ENCODE measurements around the gene KDM4B. TPM values are rescaled to one million over a fixed set of nuclear protein-coding genes. Genes with fewer than 3 reads are reported as not detected.
"Not testable (repeated sequence)": the region's sequence is repeated elsewhere in the genome, so short reads cannot be mapped to it uniquely, and the experiment has no call there.

The KDM4B gene
- total and polyA plus RNA-seq, 4 experiments from 2014 or later, result 3.2 to 50.4 (median 29.9) TPM

DNA sequence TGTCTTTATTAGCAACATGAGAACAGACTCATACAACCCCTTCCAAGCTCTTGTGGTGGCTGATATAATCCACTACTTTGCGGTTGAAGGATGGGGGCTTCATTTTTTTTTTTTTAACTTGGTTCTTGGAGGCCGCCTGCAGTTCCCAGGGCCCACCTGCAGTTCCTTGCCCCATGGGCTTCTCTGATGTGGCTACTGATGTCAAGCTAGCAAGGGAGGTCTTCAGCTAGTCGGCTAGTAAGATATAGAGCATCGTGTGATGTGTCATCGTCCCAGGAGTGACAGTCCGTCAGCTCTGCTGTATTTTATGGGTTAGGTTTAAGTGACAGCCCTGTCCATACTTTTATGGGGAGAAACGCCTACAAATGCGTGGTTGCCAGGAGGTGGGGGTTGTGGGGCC lies 33.5 kb upstream of the KDM4B start:
- H3K27ac Mint-ChIP-seq, result no peak overlapping the region
- no peaks in the 10 kb centered on the region for H3K36me3 Mint-ChIP-seq
- CTCF ChIA-PET (ENCODE audit: partially characterized antibody), result no interaction called here
- Histone ChIP-seq H3K27me3 (ENCODE audit: insufficient read depth, low read length) (no peaks in the 10 kb centered on the region), H3K9me3 (ENCODE audit: control insufficient read depth in 1 of 2, low read length in 2 of 2) (no peaks in the 10 kb centered on the region), H3K36me3 (ENCODE audit: insufficient read depth, low read length) (no peaks in the 10 kb centered on the region), H3K4me3 (ENCODE audit: low read length in 2 of 2) (no peak overlapping the region), H3K27ac (ENCODE audit: low read depth, low read length) (no peak overlapping the region), H3K4me1 (ENCODE audit: insufficient read depth, low read length) (no peaks in the 10 kb centered on the region)
- H3K4me3 Mint-ChIP-seq, result no peak overlapping the region
- POLR2A ChIA-PET (ENCODE audit: partially characterized antibody), result interaction anchor here (1.9 kb wide), 1 partner anchor 20 kb away, joined by 5 read pairs; no protein-coding TSS in a partner anchor
- intact Hi-C loops (cut with micrococcal nuclease), result no loop called here
- no peaks in the 10 kb centered on the region for H3K9me3 Mint-ChIP-seq
- no peaks in the 10 kb centered on the region for H3K4me1 Mint-ChIP-seq
- no peak for DNase-seq
- H3K27me3 Mint-ChIP-seq, result no peaks in the 10 kb centered on the region

DNA sequence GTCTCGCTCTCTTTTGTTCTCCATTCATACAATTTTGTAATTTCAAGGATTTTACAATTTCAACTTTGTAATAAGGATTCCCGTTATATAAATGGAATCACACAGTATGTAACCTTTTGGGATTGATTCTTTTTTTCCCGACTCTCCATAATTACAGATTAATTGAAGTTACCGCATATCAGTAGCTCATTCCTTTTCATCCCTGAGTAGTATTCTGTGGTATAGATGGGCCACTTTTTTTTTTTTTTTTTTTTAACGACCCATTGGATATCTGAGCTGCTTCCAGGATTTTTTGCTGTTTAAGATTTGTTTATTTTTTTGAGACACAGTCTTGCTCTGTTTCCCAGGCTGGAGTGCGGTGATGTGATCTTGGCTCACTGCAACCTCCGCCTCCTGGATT lies 31.9 kb upstream of the KDM4B start:
- Histone ChIP-seq H3K4me3 (ENCODE audit: low read length in 2 of 2) (no peak overlapping the region), H3K4me1 (ENCODE audit: insufficient read depth, low read length) (no peaks in the 10 kb centered on the region), H3K36me3 (ENCODE audit: insufficient read depth, low read length) (no peaks in the 10 kb centered on the region), H3K9me3 (ENCODE audit: control insufficient read depth in 1 of 2, low read length in 2 of 2) (no peaks in the 10 kb centered on the region), H3K27me3 (ENCODE audit: insufficient read depth, low read length) (no peaks in the 10 kb centered on the region), H3K27ac (ENCODE audit: low read depth, low read length) (no peak overlapping the region)
- no peaks in the 10 kb centered on the region for H3K36me3 Mint-ChIP-seq
- intact Hi-C loops (cut with micrococcal nuclease), result no loop called here
- H3K27me3 Mint-ChIP-seq, result no peaks in the 10 kb centered on the region
- ChIA-PET POLR2A (ENCODE audit: partially characterized antibody) (interaction anchor here (1.0 kb wide), 1 partner anchor 8 kb away, joined by 4 read pairs; no protein-coding TSS in a partner anchor), CTCF (ENCODE audit: partially characterized antibody) (interaction anchor here (0.6 to 1.1 kb wide), 2 partner anchors 67 to 86 kb away, joined by 3 read pairs; no protein-coding TSS in a partner anchor)
- H3K27ac Mint-ChIP-seq, result peak overlapping the region in 1 of 7 donors; percentile 4
- H3K9me3 Mint-ChIP-seq, result no peaks in the 10 kb centered on the region
- H3K4me1 Mint-ChIP-seq, result no peaks in the 10 kb centered on the region
- no peak overlapping the region for H3K4me3 Mint-ChIP-seq
- DNase-seq, result no peak

DNA sequence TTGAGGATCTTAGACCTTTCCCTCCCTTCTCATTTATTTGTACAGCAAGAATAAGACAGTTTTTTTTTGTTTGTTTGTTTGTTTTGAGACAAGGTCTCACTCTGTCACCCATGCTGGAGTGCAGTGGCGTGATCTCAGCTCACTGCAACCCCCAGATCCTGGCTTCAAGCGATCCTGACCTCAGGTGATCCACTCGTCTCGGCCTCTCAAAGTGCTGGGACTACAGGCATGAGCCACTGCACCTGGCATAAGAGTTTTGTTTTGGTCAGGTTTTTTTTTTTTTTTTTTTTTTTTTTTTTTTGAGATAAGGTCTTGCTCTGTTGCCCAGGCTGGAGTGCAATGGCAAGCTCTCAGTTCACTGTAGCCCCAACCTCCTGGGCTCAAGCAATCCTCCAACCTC lies 30.5 kb upstream of the KDM4B start:
- DNase-seq; H3K27ac ChIP-seq (ENCODE audit: low read depth, low read length); H3K4me3 Mint-ChIP-seq; H3K27me3 Mint-ChIP-seq; intact Hi-C loops (cut with micrococcal nuclease); H3K27me3 ChIP-seq (ENCODE audit: insufficient read depth, low read length); H3K9me3 Mint-ChIP-seq; H3K4me1 Mint-ChIP-seq; CTCF ChIA-PET (ENCODE audit: partially characterized antibody); H3K4me3 ChIP-seq (ENCODE audit: low read length in 2 of 2); H3K4me1 ChIP-seq (ENCODE audit: insufficient read depth, low read length); H3K9me3 ChIP-seq (ENCODE audit: control insufficient read depth in 1 of 2, low read length in 2 of 2); H3K36me3 ChIP-seq (ENCODE audit: insufficient read depth, low read length); H3K36me3 Mint-ChIP-seq: not testable (repeated sequence)
- POLR2A ChIA-PET (ENCODE audit: partially characterized antibody), result interaction anchor here (0.6 kb wide), 2 partner anchors 32 to 206 kb away, joined by 3 read pairs; no protein-coding TSS in a partner anchor
- H3K27ac Mint-ChIP-seq, result peak overlapping the region in 2 of 7 donors; percentile 6 to 42

DNA sequence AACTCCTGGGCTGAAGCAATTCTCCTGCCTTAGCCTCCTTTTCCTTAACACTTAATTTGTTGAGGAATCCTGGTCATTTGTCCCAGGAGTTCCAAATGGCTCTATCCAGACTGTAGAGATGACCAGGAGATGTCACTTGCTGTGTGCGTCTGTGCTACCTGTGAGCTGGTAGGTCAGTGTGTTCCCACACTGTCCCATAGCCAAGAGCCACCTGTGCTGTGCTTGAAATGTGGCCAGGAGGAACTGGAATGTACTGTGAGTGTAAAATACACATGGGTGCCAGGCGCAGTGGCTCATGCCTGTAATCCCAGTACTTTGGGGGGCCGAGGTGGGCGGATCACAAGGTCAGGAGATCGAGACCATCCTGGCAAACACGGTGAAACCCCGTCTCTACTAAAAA lies 29.4 kb upstream of the KDM4B start:
- Mint-ChIP-seq H3K36me3 (no peaks in the 10 kb centered on the region), H3K4me1 (no peaks in the 10 kb centered on the region), H3K27ac (peak overlapping the region in 1 of 7 donors; percentile 14), H3K27me3 (no peaks in the 10 kb centered on the region), H3K4me3 (no peak overlapping the region), H3K9me3 (no peaks in the 10 kb centered on the region)
- Histone ChIP-seq H3K27ac (ENCODE audit: low read depth, low read length) (no peak overlapping the region), H3K36me3 (ENCODE audit: insufficient read depth, low read length) (no peaks in the 10 kb centered on the region), H3K4me1 (ENCODE audit: insufficient read depth, low read length) (no peaks in the 10 kb centered on the region), H3K9me3 (ENCODE audit: control insufficient read depth in 1 of 2, low read length in 2 of 2) (no peaks in the 10 kb centered on the region), H3K27me3 (ENCODE audit: insufficient read depth, low read length) (no peaks in the 10 kb centered on the region), H3K4me3 (ENCODE audit: low read length in 2 of 2) (no peak overlapping the region)
- ChIA-PET CTCF (ENCODE audit: partially characterized antibody) (interaction anchor here (0.6 kb wide), 1 partner anchor 86 kb away, joined by 3 read pairs; no protein-coding TSS in a partner anchor), POLR2A (ENCODE audit: partially characterized antibody) (no interaction called here)
- DNase-seq, result no peak
- intact Hi-C loops (cut with micrococcal nuclease), result no loop called here

DNA sequence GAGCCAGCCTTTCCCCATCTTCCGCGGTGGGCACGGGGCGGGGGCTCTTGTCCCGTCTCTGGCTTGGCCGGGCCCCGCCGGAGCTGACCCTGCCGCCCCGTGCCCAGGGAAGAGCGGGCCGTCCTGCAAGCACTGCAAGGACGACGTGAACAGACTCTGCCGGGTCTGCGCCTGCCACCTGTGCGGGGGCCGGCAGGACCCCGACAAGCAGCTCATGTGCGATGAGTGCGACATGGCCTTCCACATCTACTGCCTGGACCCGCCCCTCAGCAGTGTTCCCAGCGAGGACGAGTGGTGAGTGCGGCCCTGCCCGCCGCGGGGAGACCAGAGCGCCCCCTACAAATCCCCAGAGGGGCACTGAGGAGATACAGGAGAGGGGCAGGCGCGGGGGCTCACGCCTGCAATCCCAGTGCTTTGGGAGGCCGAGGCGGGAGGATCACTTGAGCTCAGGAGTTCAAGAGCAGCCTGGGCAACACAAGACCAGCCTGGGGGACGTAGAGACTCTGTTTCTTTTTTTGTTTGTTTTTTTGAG lies 27.2 kb upstream of the KDM4B start:
- H3K27me3 ChIP-seq (ENCODE audit: insufficient read depth, low read length); H3K9me3 ChIP-seq (ENCODE audit: control insufficient read depth in 1 of 2, low read length in 2 of 2); H3K27ac Mint-ChIP-seq; H3K4me1 Mint-ChIP-seq; H3K27me3 Mint-ChIP-seq; H3K27ac ChIP-seq (ENCODE audit: low read depth, low read length); H3K36me3 ChIP-seq (ENCODE audit: insufficient read depth, low read length); DNase-seq; H3K4me1 ChIP-seq (ENCODE audit: insufficient read depth, low read length); H3K4me3 Mint-ChIP-seq; intact Hi-C loops (cut with micrococcal nuclease); H3K36me3 Mint-ChIP-seq; H3K9me3 Mint-ChIP-seq; H3K4me3 ChIP-seq (ENCODE audit: low read length in 2 of 2): not testable (repeated sequence)
- ChIA-PET POLR2A (ENCODE audit: partially characterized antibody) (interaction anchor here (0.6 kb wide), 1 partner anchor 38 kb away, joined by 3 read pairs; no protein-coding TSS in a partner anchor), CTCF (ENCODE audit: partially characterized antibody) (interaction anchor here (1.6 kb wide), 1 partner anchor 30 kb away, joined by 5 read pairs; no protein-coding TSS in a partner anchor)

DNA sequence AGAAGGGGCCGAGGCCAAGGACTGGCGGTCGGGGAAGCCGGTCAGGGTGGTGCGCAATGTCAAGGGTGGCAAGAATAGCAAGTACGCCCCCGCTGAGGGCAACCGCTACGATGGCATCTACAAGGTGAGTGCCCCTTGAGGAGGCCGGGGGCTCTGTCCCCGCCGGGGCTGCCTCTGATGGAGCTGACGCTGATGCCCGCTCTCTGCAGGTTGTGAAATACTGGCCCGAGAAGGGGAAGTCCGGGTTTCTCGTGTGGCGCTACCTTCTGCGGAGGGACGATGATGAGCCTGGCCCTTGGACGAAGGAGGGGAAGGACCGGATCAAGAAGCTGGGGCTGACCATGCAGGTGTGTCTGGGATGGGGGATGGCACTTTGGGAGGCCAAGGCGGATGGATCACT lies 18.3 kb upstream of the KDM4B start:
- H3K9me3 ChIP-seq (ENCODE audit: control insufficient read depth in 1 of 2, low read length in 2 of 2); H3K4me1 Mint-ChIP-seq; H3K36me3 Mint-ChIP-seq; H3K27me3 ChIP-seq (ENCODE audit: insufficient read depth, low read length); H3K4me1 ChIP-seq (ENCODE audit: insufficient read depth, low read length); H3K36me3 ChIP-seq (ENCODE audit: insufficient read depth, low read length); CTCF ChIA-PET (ENCODE audit: partially characterized antibody); DNase-seq; H3K27ac ChIP-seq (ENCODE audit: low read depth, low read length); POLR2A ChIA-PET (ENCODE audit: partially characterized antibody); H3K27ac Mint-ChIP-seq; H3K4me3 Mint-ChIP-seq; H3K9me3 Mint-ChIP-seq; H3K4me3 ChIP-seq (ENCODE audit: low read length in 2 of 2); H3K27me3 Mint-ChIP-seq; intact Hi-C loops (cut with micrococcal nuclease): not testable (repeated sequence)

DNA sequence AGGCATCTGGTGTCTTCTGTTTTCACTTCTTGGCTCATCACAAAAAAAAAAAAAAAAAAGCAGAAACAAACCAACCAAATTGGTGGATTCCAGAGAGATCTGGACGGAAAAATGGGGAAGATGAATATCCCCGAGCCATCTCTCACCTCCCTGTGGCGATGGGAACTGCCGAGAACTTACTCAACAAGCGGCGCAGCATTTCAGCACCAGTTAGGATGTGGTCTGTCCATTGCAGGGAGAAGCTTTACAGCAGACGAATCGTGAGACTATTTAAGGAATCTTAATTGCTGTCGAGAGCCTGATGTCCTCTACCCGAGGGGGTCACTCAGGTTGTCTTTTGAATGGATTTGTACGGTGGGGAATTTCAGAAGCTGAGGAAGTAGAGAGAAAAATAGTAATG lies 17.3 kb upstream of the KDM4B start:
- Mint-ChIP-seq H3K4me3 (no peak overlapping the region), H3K4me1 (peaks cover 0 to 3% (median 0%) of the 10 kb centered on the region in 4 donors), H3K27ac (peak overlapping the region in 1 of 7 donors; percentile 68), H3K27me3 (no peaks in the 10 kb centered on the region), H3K36me3 (no peaks in the 10 kb centered on the region), H3K9me3 (peaks cover 0 to 1% (median 0%) of the 10 kb centered on the region in 8 donors)
- ChIA-PET CTCF (ENCODE audit: partially characterized antibody) (no interaction called here), POLR2A (ENCODE audit: partially characterized antibody) (no interaction called here)
- DNase-seq, result no peak
- Histone ChIP-seq H3K27me3 (ENCODE audit: insufficient read depth, low read length) (no peaks in the 10 kb centered on the region), H3K4me1 (ENCODE audit: insufficient read depth, low read length) (no peaks in the 10 kb centered on the region), H3K36me3 (ENCODE audit: insufficient read depth, low read length) (no peaks in the 10 kb centered on the region), H3K4me3 (ENCODE audit: low read length in 2 of 2) (no peak overlapping the region), H3K27ac (ENCODE audit: low read depth, low read length) (no peak overlapping the region), H3K9me3 (ENCODE audit: control insufficient read depth in 1 of 2, low read length in 2 of 2) (no peaks in the 10 kb centered on the region)
- intact Hi-C loops (cut with micrococcal nuclease), result no loop called here

Data from CD4-positive, alpha-beta memory T cell (primary cell).